ENCODE measurements around the gene CLEC4G.

The CLEC4G gene

GRCh38 chr19:7678971-7679751 is 52.7 kb downstream of the CLEC4G start:
- no peak overlapping the region for H3K4me3 ChIP-seq (ENCODE audit: low read length)
- no peak for DNase-seq (ENCODE audit: low read depth)
- TF ChIP-seq, protein P1, sequence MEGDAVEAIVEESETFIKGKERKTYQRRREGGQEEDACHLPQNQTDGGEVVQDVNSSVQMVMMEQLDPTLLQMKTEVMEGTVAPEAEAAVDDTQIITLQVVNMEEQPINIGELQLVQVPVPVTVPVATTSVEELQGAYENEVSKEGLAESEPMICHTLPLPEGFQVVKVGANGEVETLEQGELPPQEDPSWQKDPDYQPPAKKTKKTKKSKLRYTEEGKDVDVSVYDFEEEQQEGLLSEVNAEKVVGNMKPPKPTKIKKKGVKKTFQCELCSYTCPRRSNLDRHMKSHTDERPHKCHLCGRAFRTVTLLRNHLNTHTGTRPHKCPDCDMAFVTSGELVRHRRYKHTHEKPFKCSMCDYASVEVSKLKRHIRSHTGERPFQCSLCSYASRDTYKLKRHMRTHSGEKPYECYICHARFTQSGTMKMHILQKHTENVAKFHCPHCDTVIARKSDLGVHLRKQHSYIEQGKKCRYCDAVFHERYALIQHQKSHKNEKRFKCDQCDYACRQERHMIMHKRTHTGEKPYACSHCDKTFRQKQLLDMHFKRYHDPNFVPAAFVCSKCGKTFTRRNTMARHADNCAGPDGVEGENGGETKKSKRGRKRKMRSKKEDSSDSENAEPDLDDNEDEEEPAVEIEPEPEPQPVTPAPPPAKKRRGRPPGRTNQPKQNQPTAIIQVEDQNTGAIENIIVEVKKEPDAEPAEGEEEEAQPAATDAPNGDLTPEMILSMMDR (conservative IDR thresholded peaks at IDR 0.05; ENCODE audit: low read length) = no peak
